ENCODE measurements around the gene DIP2C.

DNA sequence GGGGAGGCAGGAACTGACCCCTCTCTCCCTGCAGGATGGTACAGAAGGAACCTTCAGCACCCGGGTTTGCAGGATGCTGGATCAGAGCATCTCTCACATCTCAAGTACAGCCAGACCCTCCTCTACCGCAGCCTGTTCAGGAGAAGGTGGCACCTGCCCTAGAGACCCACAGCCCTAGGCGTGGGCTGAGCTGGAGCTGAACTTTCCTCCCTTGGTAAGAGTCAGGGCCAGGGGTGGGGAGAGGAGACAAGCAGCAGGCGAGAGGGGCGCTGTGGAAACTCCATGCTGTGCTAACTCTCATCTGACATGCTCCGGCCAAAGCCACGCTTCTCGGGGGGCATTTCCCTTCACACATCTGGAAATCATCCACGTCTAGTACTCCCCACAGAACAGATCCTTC lies 154.4 kb downstream of the DIP2C start:
- TF ChIP-seq, protein P1, sequence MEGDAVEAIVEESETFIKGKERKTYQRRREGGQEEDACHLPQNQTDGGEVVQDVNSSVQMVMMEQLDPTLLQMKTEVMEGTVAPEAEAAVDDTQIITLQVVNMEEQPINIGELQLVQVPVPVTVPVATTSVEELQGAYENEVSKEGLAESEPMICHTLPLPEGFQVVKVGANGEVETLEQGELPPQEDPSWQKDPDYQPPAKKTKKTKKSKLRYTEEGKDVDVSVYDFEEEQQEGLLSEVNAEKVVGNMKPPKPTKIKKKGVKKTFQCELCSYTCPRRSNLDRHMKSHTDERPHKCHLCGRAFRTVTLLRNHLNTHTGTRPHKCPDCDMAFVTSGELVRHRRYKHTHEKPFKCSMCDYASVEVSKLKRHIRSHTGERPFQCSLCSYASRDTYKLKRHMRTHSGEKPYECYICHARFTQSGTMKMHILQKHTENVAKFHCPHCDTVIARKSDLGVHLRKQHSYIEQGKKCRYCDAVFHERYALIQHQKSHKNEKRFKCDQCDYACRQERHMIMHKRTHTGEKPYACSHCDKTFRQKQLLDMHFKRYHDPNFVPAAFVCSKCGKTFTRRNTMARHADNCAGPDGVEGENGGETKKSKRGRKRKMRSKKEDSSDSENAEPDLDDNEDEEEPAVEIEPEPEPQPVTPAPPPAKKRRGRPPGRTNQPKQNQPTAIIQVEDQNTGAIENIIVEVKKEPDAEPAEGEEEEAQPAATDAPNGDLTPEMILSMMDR (IDR thresholded peaks at IDR 0.05) = no peak
- TF ChIP-seq EZH2phosphoT487 (IDR thresholded peaks at IDR 0.05) (no peak), EZH2 (IDR thresholded peaks at IDR 0.05) (no peak)

Data from neural progenitor cell (in vitro differentiated cells).